Inflammatory macrophage (primary cell): ENCODE measurements around the gene PARL.

Experiments
- DNase-seq, 2 donors: peaks; one replicate each; pipeline ENCODE4 v3.0.0-alpha.2; 2020 to 2022
- total RNA-seq, 18 experiments: gene quantifications; one replicate each; lab custom pipeline; 2026; ENCODE audit warnings: mixed read lengths in 6 of 18, inconsistent platforms in 2 of 18; lab: John Stamatoyannopoulos, UW

Gene PARL, protein sequence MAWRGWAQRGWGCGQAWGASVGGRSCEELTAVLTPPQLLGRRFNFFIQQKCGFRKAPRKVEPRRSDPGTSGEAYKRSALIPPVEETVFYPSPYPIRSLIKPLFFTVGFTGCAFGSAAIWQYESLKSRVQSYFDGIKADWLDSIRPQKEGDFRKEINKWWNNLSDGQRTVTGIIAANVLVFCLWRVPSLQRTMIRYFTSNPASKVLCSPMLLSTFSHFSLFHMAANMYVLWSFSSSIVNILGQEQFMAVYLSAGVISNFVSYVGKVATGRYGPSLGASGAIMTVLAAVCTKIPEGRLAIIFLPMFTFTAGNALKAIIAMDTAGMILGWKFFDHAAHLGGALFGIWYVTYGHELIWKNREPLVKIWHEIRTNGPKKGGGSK
- total RNA-seq, result 2.1 to 10.8 (median 6.5) reads per million in 18 experiments

DNA sequence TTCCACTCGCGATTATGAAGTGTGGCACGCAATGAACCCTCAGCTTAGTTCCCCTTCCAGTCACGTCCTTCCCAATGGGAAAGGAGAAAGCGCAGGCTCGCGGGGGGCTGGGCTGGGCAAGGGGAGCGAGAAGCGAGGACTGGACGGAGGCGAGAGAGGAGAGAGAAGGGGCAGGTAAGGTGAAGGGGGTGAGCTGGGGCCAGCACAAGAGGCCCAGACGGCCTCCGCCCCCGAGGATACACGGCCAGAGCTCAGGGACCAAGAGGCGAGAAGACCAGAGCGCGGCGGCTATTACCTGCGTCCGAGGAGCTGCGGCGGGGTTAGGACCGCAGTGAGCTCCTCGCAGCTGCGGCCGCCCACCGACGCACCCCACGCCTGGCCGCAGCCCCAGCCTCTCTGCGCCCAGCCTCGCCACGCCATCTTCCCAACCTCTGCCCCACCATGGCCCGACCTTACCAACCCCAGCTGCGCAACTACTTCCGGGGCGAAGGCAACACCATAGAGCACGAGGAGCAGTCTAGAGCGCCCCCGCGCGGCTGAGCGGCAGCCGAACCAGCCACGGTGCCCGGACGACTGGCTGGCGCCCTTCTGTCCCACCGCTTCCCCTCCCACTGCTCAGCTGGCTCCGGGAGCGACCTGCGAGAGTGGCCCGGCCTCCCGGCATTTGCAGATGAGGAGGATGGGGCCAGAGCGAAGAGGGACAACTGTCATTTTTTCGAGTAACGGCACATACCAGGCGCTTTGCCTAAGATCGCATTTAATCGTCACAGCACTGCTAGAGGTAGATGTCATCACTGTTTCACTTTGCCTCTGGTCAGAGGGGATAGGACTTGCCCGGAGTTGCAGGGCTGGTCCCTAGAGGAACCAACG is at the start of gene PARL:
Gene PARL (minus strand): TSS at position 454 of the 870 bp plus-strand sequence. CDS start 34 bp downstream, at position 420.
- DNase-seq, result peak; percentile 96 to 97

DNA sequence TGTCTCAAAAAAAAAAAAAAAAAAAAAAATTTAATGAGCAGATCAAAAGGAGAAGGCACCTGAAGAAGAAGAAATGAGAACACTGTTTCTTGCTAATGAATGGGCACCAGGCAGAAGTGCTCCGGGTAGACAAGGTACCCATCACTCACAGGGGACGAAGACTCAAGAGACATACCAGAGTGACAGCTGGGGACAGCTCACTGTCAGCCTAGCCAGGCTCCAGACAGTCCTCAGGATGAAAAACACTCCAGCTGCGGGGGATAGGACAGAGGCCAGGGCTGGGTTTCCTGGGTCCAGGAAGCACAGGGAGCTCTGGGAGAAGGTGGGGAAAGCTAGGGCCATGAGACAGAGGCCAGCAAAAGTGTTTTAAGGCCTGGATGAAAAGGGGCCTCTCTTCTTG is 48.5 kb upstream of the PARL start:
- DNase-seq, result no peak

DNA sequence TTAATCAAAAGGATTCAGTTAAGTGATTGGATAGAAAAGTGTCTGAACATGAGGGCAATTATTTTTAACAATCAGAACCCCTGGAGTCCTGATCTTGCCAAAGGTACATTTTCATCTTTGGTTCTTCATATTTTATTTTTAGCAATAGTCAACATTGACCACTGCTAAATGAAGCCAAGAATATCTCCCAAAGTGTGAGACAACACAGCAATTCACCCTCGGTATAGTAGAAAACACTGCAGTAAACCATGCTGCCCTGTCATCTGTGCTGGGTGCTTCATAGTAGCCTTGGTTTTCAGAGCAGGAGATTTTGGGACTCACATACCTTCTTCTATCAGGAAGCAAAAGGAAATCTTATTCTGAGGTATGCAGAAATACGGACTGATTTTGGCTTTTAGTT is 47.2 kb upstream of the PARL start:
- DNase-seq, result no peak

DNA sequence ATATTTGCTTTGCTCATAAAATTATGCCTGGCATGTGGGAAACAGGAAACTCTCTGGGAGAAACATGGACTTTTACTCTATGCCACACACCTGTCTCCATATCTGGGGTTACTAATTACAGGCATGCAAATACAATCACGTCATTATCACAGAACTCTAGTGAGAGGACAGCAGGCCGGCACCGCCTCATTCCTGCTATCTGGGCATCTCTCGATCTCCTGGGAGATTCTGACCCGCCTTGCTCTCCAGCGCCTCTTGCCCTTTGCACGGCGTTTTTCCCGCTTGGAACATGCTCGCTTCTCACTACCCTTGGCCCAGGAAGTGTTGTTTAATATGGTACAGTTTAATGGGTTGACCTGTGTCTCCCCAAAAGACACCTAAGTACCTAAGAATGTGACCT is 45.4 kb upstream of the PARL start:
- no peak for DNase-seq

DNA sequence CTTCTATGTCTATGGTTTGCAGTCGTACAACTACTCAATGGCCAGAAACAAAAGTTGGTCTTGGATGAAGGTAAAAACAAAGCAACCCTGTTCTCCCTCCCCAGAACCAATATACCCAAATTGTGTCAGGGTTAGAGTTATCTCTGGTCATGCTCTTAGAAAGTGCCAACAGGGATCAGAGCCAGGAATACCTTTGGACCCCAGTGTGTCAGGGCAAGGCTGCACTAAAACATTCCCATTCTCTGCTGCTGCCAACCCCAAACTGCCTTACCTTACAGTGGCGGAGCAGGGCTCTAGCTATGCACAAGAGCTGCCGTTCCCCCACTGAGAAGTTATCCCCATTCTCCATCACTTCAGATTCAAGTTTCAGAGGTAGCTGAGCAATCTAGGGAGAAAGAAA is 42.4 kb upstream of the PARL start:
- no peak for DNase-seq

DNA sequence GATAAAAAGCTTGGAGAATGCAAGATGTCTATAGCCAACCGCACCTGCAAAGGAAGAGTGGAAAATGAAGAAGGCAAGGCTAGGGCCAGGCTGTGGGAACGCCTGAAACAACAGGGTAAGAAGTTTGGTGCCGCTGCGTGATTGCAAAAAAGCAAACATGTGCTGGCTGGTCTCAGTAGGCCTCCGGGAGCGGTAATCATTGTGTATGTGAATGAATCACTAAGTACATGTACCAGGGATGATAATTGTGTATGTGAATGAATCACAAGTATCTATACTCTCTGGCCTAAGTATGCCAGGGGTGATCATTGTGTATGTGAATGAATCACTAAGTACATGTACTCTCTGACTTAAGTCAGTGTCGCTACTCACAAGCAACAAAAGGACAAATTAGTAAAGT is 40.3 kb upstream of the PARL start:
- no peak for DNase-seq

DNA sequence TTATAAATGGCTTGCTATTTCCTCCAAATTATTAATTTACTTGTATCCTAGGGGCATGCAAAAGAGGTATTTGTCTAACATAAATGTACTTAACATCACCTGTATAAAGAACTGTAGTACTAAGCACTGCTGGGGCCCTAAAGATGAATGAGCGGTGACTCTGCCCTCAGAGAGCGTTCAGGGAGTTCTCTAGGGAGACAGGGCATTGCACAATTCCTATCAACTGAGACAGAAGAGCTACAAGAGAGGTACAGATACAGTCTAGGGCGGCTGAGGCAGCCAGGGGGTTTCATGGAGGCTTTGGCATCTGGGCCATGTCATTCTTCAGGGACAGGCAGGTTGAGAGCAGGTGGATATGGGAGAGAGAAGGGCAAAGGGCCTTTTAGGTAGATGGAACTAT is 39.9 kb upstream of the PARL start:
- DNase-seq, result no peak

DNA sequence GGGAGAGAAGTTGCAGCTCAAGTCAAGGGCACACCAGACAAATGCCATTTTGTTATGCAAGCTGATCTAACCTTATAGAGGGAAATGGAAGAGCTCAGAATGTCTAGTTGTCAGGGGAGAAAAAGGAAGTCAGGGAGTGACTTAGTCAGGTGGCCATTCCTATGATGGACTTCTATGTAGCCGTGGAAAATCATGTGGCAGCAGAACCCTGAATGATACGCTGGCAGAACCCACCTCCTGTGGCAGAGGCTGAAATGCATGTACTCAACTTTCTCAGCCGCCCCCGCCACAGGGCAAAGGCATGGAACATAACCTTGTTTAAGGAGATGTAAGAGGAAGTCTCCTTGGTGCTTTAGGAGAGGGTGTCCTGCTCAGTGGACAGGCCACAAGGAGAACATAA is 37.7 kb upstream of the PARL start:
- peak; percentile 12 to 36 for DNase-seq

DNA sequence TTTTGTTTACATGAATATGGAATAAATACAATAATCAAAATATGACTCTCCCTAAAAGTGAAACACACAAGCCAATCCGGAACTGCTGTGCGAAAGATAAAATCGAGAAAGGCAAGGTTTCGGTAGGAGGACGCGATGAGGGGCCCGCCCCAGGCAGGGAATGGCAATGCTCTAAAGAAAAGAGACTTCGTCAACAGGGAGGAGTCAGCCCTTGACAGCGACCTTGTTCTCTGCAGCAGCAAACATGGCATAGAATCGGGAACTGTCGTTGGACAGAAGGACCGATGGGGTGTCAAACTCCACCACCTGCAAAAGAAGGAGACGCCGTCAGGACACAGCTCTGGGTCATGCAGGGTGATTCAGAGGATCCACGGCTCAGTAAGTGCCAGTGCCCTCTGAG is 36.4 kb upstream of the PARL start:
- no peak for DNase-seq

DNA sequence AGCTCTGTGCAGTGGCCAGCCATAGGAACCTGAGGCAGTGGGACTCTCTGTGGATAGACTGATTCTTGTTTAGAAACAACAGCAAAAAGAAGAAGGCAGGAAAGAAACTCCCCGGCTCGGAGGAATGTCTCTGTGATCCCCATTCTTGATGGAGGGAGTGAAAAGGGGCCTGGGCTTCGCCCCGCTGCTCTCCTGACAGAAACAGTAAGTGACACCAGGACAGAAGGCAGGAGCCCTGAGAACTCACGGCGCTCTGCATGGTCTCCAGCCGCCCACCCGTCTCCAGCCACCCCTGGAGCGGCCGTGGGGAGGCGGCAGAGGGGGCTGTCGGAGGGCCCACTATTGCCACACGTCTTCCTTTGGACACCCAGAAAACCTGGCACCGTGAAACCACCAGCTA is 35.7 kb upstream of the PARL start:
- DNase-seq, result no peak

DNA sequence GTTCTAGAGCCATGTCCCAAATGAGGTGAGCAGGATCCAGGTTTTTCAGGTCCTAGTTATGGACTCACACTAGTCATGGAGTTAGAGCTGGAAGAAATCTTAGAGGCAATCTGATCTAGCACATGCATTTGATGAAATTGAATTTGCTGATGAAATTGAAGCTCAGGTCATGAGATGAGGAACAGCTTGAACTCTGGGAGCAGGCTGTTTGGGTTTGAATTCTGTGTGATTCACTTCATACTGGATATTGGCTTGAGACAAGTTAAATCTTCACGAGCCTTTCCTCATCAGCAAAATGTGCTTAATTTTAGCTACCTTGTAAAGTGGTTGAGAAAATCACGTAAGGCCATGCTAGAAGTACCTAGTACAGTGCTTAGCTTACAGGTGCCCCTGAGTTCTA is 33.5 kb upstream of the PARL start:
- DNase-seq, result no peak

DNA sequence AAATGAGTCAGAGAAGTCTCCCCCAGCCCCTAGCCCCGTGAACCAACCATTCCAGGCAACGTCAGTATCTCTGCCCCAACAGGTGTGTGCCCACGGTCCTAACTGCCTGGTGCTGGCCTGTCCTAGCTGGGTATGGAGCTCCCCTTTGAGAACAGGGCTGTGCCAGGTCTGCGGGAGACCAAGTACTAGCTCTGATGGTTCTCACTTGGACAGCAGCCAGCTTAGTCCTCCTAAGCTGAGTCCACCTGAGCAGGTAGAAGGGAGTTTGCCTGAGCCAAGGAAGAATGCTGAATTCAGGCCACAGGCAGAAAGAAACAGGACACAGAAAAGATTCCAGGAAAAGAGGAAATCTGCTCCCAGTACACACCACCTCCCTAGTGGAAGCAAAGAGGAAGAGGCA is 33.1 kb upstream of the PARL start:
- no peak for DNase-seq

DNA sequence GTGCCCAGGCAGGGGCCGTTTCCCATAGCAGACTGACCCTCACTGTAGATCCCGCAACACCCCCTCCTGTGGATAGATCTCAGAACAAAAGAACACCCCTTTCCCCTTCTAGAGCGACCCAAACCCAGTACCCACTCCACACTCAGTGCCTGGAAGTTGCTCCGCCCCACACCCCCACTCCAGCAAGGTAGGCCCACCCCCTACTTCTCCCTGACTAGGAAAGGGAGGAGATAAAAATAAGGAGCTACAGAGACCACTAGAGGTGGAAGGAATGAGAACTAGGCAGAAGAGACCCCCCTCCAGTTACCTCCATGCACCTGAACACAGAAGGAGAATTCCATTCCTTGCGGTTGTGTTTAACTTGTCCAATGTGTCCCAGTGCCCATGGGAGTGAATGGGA is 30.2 kb upstream of the PARL start:
- no peak for DNase-seq

DNA sequence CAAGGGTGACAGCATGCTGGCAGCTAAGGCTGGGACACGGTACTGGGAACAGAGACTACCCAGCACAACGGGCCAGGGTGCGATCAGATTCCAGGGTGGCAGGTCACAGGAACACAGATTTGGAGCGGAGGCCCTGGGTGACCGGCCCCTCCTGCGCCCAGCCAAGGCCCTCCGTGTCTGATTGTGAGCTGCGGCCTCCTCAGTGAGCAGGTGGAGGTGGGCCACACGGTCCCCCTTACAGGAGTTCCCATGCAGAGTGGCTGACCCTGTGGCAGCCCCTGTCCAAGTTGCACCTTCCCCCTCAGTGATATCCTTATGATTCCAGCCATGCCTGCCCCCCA is 28.9 kb upstream of the PARL start:
- no peak for DNase-seq

DNA sequence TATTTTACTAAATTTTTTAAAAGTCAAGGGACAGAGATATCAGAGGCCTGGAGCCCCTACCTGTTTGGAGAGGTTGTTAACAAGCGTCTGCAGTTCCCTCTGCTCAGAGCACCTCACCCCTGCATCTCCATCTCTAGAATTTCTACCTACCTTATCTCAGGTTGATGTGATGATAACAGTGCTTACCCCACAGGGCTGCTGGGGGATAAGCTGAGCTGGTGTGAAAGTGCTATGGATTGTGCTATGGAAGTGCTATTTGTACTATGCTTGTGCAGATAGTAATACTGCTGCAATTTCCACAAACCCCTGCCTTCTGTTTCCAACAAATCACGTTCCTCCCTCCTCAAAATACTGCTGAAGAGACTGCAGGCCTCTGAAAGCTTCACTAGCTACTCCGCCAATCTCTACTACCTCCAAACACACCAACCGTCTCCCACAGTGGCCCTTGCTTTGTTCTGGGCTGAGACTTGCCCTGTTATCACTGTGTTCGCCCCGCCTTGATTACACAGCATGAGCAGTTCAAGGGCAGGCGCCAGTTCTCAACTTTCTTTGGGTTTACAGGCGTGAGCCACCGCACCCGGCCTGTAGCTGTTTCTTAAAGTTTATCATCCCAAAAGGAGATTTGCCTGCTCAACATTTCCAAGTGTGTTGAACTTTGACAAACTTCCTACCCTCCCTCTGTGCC is 28.4 kb upstream of the PARL start:
- DNase-seq, result no peak

DNA sequence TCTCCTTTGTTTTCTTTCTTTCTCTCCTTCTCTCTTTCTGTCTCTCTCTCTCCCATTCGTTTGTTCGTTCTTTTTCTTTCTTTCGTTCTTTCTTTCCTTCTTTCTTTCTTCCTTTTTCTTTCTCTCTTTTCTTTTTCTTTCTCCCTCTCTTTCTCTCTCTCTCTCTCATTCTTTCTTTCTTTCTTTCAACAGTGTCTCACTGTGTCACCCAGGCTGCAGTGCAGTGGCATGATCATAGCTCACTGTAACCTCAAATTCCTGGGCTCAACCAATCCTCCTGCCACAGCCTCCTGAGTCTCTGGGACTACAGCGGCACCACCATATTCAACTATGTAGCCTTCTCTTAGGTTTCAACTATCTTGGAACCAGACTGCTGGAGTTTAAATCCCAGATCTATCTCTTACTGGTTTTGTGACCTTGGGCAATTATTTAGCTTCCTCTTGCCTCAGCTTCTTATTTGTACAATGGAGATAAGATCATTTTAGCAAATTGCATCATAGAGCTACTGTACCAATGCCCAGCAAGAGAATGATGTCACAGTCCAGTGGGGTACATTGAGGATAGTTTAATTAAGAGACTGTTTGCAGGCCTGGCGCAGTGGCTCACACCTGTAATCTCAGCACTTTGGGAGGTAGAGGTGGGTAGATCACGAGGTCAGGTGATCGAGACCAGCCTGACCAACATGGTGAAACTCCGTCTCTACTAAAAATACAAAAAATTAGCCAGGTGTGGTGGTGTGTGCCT is 27.3 kb upstream of the PARL start:
- DNase-seq, result peak in 1 of 2 donors; percentile 20

DNA sequence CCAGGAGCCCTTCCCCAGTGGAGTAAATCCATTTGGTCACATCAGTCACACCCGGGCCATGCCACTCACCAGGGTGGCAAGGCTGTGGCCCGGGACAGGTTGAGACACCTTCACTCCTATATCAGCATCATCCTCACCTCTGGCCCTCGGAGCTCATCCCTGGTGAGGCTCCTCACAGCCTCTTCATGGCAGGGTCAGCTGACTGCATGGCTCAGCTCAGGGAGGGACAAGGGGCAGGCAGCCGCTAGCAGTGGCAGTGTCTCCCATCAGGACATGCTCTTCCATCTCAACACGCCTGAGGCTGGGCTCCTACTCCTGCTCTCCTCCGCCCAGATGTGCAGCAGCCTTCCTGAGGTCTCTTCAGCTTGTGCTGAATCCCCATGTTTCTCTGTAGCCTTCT is 26.4 kb upstream of the PARL start:
- DNase-seq, result no peak

DNA sequence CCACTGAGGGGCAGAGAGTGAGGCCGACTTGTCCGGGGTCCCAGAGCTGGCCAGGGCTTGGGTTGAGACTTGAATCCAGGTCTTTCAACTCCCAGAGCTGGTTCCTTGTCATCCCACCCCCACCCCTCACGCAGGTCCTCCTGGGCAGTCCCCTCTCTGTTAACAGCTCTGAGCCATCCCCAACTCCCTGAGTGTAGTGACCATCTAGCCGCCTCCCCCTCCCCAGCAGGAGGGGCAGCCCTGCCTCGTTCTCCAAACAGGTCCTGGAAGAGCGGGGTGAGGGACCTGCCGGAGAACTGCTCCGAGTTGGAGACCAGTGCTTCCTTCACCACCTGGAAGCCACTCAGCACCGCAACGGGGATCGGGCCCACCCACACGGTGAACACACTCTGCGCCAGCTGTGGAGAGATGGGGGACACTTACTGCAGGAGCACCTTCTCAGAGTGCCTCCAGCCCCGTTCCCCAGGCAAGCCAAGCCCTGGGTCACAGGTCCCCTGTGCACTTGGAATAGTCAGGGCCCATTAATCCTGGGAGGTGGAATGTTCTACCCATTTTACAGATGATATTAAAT is 24.4 kb upstream of the PARL start:
- no peak for DNase-seq

DNA sequence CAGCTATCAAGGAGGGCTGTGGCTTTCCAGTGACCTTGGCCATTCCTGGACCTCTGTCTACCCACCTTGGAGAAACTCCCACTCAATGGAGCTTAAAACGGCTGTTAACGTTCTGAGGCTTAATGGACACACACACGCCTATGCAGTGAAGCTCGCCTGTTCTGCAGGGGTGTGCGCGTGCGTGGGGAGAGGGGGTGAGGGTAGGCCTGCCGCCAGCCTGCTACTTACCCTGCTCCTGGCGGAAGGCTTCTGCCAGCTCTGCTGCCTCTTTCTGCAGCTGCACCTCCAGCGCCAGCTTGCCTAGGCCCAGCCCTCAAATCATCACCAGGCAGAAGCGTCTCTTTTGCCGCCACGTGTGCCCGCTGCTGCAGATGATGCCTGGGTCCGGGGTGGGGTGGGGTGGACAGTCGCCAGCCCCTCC is 23.2 kb upstream of the PARL start:
- DNase-seq, result no peak

DNA sequence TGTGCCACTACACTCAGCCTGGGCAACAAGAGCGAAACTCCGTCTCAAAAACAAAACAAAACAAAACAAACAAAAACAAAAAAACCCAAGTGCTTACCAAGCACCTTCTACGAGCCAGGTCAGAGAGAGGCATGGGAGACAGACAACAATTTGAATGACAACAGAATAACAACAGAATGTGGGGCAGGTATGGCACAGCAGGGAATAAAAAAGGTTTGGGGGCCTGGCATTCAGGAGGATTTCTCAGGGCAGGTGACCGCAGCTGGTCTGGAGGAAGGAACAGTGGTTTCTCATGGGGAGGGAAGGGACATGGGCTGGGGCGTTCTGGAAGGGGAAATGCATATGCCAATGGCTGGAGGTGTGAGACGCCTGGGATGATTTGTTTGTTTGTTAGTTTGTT is 22.5 kb upstream of the PARL start:
- DNase-seq, result no peak

DNA sequence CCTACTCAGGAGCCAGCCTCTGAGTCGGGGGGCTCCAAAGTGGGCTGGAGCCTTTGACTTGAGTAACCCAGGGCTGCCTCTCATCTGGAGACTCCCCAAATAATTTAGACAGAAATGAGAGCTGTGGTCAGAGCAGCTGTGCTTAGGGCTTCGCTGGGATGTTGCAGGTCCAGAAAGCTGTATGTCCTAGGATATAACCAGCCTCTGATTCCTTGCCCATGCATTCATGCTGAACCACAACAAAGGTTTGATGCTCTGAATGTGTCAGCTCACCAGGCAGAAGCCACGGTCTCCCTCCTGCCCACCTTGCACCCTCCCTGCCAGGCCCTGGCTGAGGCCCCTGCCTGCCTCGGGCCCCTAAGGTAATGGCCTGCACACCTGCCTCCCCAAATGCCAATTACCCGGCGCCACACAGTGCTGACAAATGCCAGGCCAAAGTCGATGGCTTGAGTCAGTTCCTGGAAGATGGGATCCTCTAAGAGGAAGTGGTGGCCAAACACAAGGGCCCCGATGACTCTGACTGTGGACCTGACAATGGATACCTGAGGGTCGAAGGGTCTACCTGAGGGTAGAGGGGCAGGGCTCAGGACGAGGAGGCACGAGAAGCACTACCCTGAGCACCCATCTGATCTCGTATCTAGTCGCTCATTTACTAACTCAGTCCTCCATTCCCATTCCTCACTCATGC is 21.7 kb upstream of the PARL start:
- DNase-seq, result no peak
